Measurements from ENCODE around the gene ERC2. TPM values are rescaled to one million over a fixed set of nuclear protein-coding genes. Genes with fewer than 3 reads are reported as not detected.

Gene ERC2
- total and polyA plus RNA-seq, 2 of the 8 experiments (the other 6 are each of a cell fraction or from before 2014, with no cell fraction given): 16.4 to 22.8 TPM

- TF ChIP-seq CBX8 (IDR thresholded peaks at IDR 0.05; ENCODE audit: borderline replicate concordance, low read depth, low read length): no peak
- no peak for TF ChIP-seq RBBP5 (IDR thresholded peaks at IDR 0.05; ENCODE audit: borderline replicate concordance, low read depth, low read length)
- no peak for TF ChIP-seq ZNF274 (IDR thresholded peaks at IDR 0.05; ENCODE audit: borderline replicate concordance, extremely low read depth, low read length)
- TF ChIP-seq CREB1 (IDR thresholded peaks at IDR 0.05): no peak
- no peak for TF ChIP-seq PHF8 (conservative IDR thresholded peaks at IDR 0.05; ENCODE audit: low read depth, low read length)
These were observed 445.6 kb downstream of the ERC2 start (continued) for GRCh38 chr3:56022619-56023018.

All from H1 (cell line).